Measurements from ENCODE around the gene CADM1. TPM values are rescaled to one million over a fixed set of nuclear protein-coding genes. Genes with fewer than 3 reads are reported as not detected.

CADM1 gene
- total and polyA plus RNA-seq, 2 experiments from 2014 or later: 16.5 to 18.0 TPM

GRCh38 chr11:115221461-115222069, 282.6 kb downstream of the CADM1 start (continued):
- TF ChIP-seq NANOG (IDR thresholded peaks at IDR 0.05; ENCODE audit: borderline replicate concordance) (no peak), CREB1 (CRISPR knock-in tag; IDR thresholded peaks at IDR 0.05; ENCODE audit: low read depth) (no peak), ZNF114 (CRISPR knock-in tag; IDR thresholded peaks at IDR 0.05) (no peak), ZNF462 (CRISPR knock-in tag; IDR thresholded peaks at IDR 0.05) (no peak)
- TF ChIP-seq, protein P1, sequence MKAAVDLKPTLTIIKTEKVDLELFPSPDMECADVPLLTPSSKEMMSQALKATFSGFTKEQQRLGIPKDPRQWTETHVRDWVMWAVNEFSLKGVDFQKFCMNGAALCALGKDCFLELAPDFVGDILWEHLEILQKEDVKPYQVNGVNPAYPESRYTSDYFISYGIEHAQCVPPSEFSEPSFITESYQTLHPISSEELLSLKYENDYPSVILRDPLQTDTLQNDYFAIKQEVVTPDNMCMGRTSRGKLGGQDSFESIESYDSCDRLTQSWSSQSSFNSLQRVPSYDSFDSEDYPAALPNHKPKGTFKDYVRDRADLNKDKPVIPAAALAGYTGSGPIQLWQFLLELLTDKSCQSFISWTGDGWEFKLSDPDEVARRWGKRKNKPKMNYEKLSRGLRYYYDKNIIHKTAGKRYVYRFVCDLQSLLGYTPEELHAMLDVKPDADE (IDR thresholded peaks at IDR 0.05): no peak

- Histone ChIP-seq H2AFZ (no peak overlapping the region), H3K4me3 (no peak overlapping the region), H3K9me2 (ENCODE audit: insufficient read depth) (no peaks in the 10 kb centered on the region), H3K4me2 (no peak overlapping the region), H3K27ac (ENCODE audit: low read depth) (no peak overlapping the region), H4K20me1 (replicated peaks; ENCODE audit: insufficient read depth) (no peaks in the 10 kb centered on the region), H3K27me3 (ENCODE audit: insufficient read depth) (no peaks in the 10 kb centered on the region), H3K4me1 (ENCODE audit: insufficient read depth) (peaks cover 19% of the 10 kb centered on the region), H3K79me2 (replicated peaks; ENCODE audit: insufficient read depth) (no peaks in the 10 kb centered on the region), H3K36me3 (ENCODE audit: insufficient read depth) (no peaks in the 10 kb centered on the region), H3F3A (replicated peaks; ENCODE audit: low read depth) (no peaks in the 10 kb centered on the region)
- no peaks in the 10 kb centered on the region for H3K36me3 Mint-ChIP-seq (ENCODE audit: low read depth)
- DNase-seq (ENCODE audit: low spot score): no peak
- peaks cover 49% of the 10 kb centered on the region for H3K4me1 Mint-ChIP-seq
- no peaks in the 10 kb centered on the region for H3K27me3 Mint-ChIP-seq (ENCODE audit: insufficient read depth, low read depth, poor library complexity)
- no peak overlapping the region for H3K4me3 Mint-ChIP-seq
- ATAC-seq: no peak
- no peaks in the 10 kb centered on the region; the same call in 2 of the 3 replicates for H3K9me3 Mint-ChIP-seq
- H3K27ac Mint-ChIP-seq: no peak overlapping the region
- TF ChIP-seq JUNB (IDR thresholded peaks at IDR 0.05; ENCODE audit: unreplicated experiment): no peak
- no peak for TF ChIP-seq POLR2AphosphoS5 (IDR thresholded peaks at IDR 0.05; ENCODE audit: low read depth)
- no peak for TF ChIP-seq CREB1 (CRISPR knock-in tag; IDR thresholded peaks at IDR 0.05; ENCODE audit: low read depth)
- no peak for TF ChIP-seq EZH2 (IDR thresholded peaks at IDR 0.05; ENCODE audit: low read depth, unreplicated experiment)
- no peak for TF ChIP-seq ZNF462 (CRISPR knock-in tag; IDR thresholded peaks at IDR 0.05)
Measured at GRCh38 chr11:115220911-115221310, 283.3 kb downstream of the CADM1 start.
